PC-9 (cell line): ENCODE measurements around the gene CIRBP.

ENCODE experiments used
- CTCF ChIP-seq: fragments of 200-600 bp; sonication (generic); conservative IDR thresholded peaks from 2 replicates; pipeline ENCODE4 v1.6.1; 2017; ENCODE audit warnings: mixed run types, antibody characterized with exemption, mild to moderate bottlenecking, moderate library complexity
- EZH2 ChIP-seq: fragments of 200-600 bp; sonication (generic); IDR thresholded peaks from 2 replicates; pipeline ENCODE4 v1.8.0; 2017; ENCODE audit warnings: antibody characterized with exemption, low read depth

DNA sequence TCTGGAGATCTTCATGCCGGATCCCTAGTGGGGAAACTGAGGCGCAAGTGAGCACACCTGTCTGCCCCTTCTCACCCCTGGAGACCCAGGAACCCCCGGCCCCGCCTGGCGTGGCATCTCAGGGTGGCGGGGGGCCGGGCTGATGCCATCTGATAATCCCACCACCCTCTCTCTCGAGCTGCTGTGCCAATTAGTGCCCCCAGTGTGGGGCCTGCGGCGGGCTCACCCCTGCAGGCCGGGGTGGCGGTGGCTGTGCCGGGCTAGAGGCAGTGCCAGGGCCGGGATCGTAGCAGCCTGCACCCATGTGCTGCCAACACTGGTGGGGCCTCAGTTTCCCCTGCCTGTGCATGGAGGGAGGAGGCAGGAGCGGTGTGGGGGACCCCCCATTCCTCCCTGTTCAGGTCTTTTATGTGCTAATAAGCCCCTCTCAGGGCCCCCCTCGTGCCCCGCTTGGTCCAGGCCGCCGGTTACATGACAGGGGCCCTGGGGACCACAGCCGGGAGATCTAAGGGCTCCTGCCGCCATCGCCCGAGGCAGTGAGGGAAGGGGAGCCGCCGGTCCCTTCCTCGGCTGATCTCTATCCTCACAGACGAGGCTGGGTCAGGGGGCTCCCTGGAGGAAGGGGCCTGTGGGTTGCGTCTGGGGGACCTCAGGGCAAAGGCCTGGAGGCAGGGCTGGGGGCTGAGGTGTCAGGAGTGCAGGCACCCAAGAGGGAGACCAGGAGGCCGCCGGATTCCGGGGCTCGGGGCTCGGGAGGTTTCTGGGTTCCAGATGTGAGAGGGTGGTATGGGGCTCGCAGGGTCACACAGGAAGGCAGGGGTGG is 24.9 kb downstream of the CIRBP start:
- TF ChIP-seq CTCF (no peak), EZH2 (no peak)
